Measurements from ENCODE around the gene RXFP4.

The RXFP4 gene

DNA sequence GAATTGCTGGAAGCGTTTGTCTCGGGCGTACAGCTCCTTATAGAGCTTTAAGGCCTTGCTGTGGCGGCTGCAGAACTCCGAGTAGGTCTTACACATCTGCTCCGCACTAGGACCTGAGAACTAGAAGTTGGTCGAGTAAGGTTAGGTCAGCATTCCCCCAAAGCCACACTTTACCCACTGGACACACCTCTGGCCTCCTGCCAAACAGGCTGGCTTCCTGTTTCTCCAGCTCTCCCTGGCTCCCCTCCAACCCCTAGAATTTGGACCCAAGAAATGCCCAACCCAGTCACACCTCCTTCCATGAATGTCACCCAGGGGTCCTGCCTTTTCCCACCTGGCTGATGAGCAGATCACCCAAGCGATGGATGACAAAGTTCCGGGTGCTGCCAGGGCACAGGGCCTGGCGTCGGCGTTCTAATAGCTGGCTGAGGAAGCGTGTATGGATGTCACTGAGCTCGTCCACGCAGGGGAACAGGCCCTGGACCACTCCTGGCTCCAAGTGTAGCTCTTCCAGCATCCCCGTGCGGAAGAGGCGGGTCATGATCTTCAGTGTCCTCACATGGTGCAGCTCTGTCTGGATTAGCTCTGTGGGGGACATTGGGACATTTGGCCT, 21.3 kb downstream of the RXFP4 start:
- Histone ChIP-seq H3K9me3 (ENCODE audit: control insufficient read depth, insufficient read depth, low read length) (no peaks in the 10 kb centered on the region), H3K27ac (ENCODE audit: low read depth, low read length) (no peak overlapping the region), H3K4me3 (ENCODE audit: low read depth, low read length) (no peak overlapping the region), H3K4me1 (ENCODE audit: control insufficient read depth, insufficient read depth, low read length) (peaks cover 6% of the 10 kb centered on the region; the same call in 1 of the 2 replicates), H3K9ac (ENCODE audit: low read depth, low read length) (no peak overlapping the region), H3K36me3 (ENCODE audit: control insufficient read depth, insufficient read depth, low read length) (peaks cover 90% of the 10 kb centered on the region), H3K27me3 (ENCODE audit: control insufficient read depth, insufficient read depth, low read length) (no peaks in the 10 kb centered on the region)

DNA sequence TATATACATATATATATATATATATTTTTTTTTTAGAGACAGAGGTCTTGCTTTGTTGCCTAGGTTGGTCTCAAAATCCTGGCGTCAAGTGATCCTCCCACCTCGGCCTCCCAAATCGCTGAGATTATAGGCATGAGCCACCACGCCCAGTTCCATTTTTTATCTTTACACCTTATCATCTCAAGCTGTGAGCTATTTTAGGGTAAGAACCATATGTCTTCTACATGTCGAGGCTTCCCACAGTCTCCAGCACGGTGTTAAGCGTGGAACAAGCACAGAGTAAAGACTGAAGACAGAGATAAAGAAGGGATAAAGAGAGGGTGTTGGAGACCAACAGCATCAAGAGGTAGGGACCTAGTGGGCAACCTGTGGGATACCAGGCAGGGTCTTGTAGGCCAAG, 22.8 kb downstream of the RXFP4 start:
- H3K4me1 ChIP-seq (ENCODE audit: control insufficient read depth, insufficient read depth, low read length) = peaks cover 20% of the 10 kb centered on the region
- no peak overlapping the region for H3K9ac ChIP-seq (ENCODE audit: low read depth, low read length)
- H3K36me3 ChIP-seq (ENCODE audit: control insufficient read depth, insufficient read depth, low read length) = peaks cover 89% of the 10 kb centered on the region
- H3K9me3 ChIP-seq (ENCODE audit: control insufficient read depth, insufficient read depth, low read length) = no peaks in the 10 kb centered on the region
- no peaks in the 10 kb centered on the region for H3K27me3 ChIP-seq (ENCODE audit: control insufficient read depth, insufficient read depth, low read length)
- no peak overlapping the region for H3K27ac ChIP-seq (ENCODE audit: low read depth, low read length)
- H3K4me3 ChIP-seq (ENCODE audit: low read depth, low read length) = no peak overlapping the region

DNA sequence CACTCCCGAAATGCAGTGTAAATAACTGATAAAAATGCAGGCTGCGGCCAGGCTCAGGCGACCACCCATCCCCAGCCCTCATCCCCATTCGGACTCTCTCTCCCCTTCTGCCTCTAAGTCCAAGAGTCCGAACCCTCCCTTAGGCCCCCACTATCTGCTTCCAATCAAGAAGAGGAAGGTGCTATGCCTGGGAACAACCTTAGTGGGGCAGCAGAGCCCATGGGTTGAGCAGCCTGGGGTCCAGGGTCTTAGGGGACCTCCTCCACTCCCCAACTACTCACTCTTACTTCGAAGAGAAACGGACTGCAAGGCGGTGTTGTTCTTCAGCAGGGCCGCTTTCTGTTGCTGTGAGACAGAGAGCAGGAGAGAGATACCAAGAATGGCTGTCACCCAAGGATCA, 24.7 kb downstream of the RXFP4 start:
- H3K4me3 ChIP-seq (ENCODE audit: low read depth, low read length) = no peak overlapping the region
- no peak overlapping the region for H3K27ac ChIP-seq (ENCODE audit: low read depth, low read length)
- H3K4me1 ChIP-seq (ENCODE audit: control insufficient read depth, insufficient read depth, low read length) = peaks cover 34% of the 10 kb centered on the region
- no peaks in the 10 kb centered on the region for H3K9me3 ChIP-seq (ENCODE audit: control insufficient read depth, insufficient read depth, low read length)
- no peak overlapping the region for H3K9ac ChIP-seq (ENCODE audit: low read depth, low read length)
- no peaks in the 10 kb centered on the region for H3K27me3 ChIP-seq (ENCODE audit: control insufficient read depth, insufficient read depth, low read length)
- H3K36me3 ChIP-seq (ENCODE audit: control insufficient read depth, insufficient read depth, low read length) = peaks cover 76% of the 10 kb centered on the region

DNA sequence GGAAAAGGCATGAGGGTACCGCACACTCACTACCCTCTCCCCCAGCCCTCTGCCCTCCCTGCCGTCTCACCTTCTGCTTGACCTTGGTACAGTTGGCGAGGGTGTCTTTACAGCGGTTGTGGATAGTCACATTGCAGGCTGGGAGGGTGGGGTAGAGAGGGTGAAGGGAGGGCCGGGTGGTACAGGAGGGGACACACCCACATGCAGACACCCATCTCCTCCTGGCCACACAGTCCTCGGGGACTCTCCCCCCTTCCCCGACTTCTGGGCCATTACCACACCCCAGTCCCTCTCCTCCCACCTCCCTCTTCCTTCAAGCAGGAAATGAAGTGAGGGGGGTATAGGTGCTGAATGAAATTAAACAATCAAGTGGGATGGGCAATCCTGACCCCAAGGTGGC, 25.3 kb downstream of the RXFP4 start:
- H3K4me1 ChIP-seq (ENCODE audit: control insufficient read depth, insufficient read depth, low read length) = peaks cover 34% of the 10 kb centered on the region
- peaks cover 71% of the 10 kb centered on the region for H3K36me3 ChIP-seq (ENCODE audit: control insufficient read depth, insufficient read depth, low read length)
- no peak overlapping the region for H3K4me3 ChIP-seq (ENCODE audit: low read depth, low read length)
- no peaks in the 10 kb centered on the region for H3K9me3 ChIP-seq (ENCODE audit: control insufficient read depth, insufficient read depth, low read length)
- no peaks in the 10 kb centered on the region for H3K27me3 ChIP-seq (ENCODE audit: control insufficient read depth, insufficient read depth, low read length)
- no peak overlapping the region for H3K27ac ChIP-seq (ENCODE audit: low read depth, low read length)
- H3K9ac ChIP-seq (ENCODE audit: low read depth, low read length) = no peak overlapping the region

DNA sequence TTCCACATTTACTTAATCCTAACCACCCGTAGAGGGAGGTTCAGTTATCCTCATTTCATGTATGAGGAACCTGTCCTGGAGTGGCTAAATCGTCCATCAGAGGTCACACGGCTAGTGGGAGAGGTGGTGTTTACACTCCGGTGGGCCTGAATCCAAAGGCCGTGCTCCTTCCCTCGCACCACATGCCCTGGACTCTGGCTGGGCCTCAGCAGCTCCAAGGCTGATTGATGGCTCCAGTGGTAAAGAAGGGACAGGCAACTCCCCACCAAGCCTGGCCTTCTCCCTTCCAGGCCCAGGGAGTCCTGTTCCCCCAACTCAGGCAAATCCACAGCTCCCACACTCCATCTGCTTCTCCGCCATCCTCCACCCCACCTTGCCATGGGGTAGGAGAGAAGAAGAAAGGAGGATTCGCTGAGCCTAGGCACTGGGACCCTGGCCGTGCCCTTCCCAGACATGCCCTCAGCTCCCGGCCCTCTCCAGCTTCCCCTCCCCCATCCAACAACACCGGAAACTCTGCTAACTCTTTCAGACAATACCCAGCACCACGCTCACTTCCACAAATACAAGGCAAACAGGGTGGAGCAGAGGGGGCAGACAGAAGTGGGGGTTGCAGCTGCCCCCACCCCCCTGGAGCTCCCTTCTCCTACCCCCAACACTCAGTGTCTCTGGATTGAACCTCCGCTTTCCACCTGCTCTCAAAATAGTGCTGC, 26.1 kb downstream of the RXFP4 start:
- Histone ChIP-seq H3K4me3 (ENCODE audit: low read depth, low read length) (no peak overlapping the region), H3K36me3 (ENCODE audit: control insufficient read depth, insufficient read depth, low read length) (peaks cover 63% of the 10 kb centered on the region), H3K9me3 (ENCODE audit: control insufficient read depth, insufficient read depth, low read length) (no peaks in the 10 kb centered on the region), H3K27ac (ENCODE audit: low read depth, low read length) (peak overlapping the region; percentile 4), H3K9ac (ENCODE audit: low read depth, low read length) (no peak overlapping the region), H3K4me1 (ENCODE audit: control insufficient read depth, insufficient read depth, low read length) (peaks cover 34% of the 10 kb centered on the region), H3K27me3 (ENCODE audit: control insufficient read depth, insufficient read depth, low read length) (no peaks in the 10 kb centered on the region)

DNA sequence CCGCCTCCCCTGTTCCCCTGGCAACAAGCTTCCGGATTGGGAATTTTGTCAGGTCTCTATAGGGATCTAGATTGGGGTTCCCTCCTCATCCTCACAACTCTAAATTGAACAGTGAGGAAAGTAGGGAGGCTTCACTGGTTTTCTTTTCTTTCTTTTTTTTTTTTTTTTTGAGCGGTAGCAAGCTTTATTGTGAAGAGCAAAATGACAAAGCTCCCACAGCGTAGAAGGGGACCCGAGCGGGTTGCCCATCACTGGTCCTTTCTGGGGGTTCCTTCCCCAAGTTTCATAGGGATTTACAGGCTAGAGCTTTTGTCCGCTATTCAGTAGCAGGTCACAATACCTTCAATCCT, 26.6 kb downstream of the RXFP4 start:
- H3K36me3 ChIP-seq (ENCODE audit: control insufficient read depth, insufficient read depth, low read length) = peaks cover 58% of the 10 kb centered on the region
- H3K9me3 ChIP-seq (ENCODE audit: control insufficient read depth, insufficient read depth, low read length) = no peaks in the 10 kb centered on the region
- no peak overlapping the region for H3K4me3 ChIP-seq (ENCODE audit: low read depth, low read length)
- no peaks in the 10 kb centered on the region for H3K27me3 ChIP-seq (ENCODE audit: control insufficient read depth, insufficient read depth, low read length)
- peaks cover 34% of the 10 kb centered on the region for H3K4me1 ChIP-seq (ENCODE audit: control insufficient read depth, insufficient read depth, low read length)
- no peak overlapping the region for H3K9ac ChIP-seq (ENCODE audit: low read depth, low read length)
- H3K27ac ChIP-seq (ENCODE audit: low read depth, low read length) = peak overlapping the region; percentile 51

DNA sequence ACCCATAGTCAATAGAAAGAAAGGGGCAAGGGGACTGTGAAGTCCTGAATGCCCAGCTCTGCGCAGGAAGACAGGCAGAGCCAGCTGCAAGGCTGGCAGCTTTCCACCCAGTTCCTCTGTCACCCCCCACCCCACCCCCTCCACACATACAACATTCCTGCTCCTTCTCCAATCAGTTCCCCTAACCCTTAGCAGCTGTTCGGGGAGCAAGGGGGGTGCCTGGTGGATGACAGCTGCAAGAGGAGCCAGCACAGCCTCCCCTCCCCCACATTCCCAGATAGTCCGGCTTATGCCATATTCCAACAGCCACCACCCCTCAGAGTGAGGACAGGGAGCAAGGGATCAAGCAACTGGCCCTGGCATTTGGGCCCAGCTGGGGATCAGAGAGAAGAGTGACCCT, 27.2 kb downstream of the RXFP4 start:
- Histone ChIP-seq H3K9ac (ENCODE audit: low read depth, low read length) (no peak overlapping the region), H3K4me3 (ENCODE audit: low read depth, low read length) (no peak overlapping the region), H3K27ac (ENCODE audit: low read depth, low read length) (no peak overlapping the region), H3K4me1 (ENCODE audit: control insufficient read depth, insufficient read depth, low read length) (peaks cover 34% of the 10 kb centered on the region), H3K36me3 (ENCODE audit: control insufficient read depth, insufficient read depth, low read length) (peaks cover 56% of the 10 kb centered on the region), H3K27me3 (ENCODE audit: control insufficient read depth, insufficient read depth, low read length) (no peaks in the 10 kb centered on the region), H3K9me3 (ENCODE audit: control insufficient read depth, insufficient read depth, low read length) (no peaks in the 10 kb centered on the region)

DNA sequence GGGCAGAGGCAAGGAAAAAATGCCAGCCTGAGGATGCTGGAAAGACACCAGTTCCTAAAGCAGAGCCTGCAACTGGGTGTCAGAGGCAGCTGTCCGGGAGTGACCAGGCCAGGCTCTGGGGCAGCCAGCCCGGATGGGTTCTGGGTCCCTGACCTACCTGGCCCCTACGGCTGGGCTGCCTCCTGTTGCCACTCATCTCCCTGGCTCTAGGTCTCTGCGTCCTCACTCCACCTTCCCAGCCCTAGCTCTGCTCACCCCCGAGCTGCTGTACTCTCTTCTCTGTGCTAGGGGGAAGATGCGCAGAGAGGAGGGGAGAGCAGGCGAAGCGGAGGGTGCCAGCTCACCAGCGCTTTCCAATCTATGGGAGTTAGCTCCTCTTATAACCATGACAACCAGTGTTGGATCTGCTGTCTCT, 27.9 kb downstream of the RXFP4 start:
- Histone ChIP-seq H3K4me3 (ENCODE audit: low read depth, low read length) (no peak overlapping the region), H3K36me3 (ENCODE audit: control insufficient read depth, insufficient read depth, low read length) (peaks cover 57% of the 10 kb centered on the region), H3K9ac (ENCODE audit: low read depth, low read length) (no peak overlapping the region), H3K27ac (ENCODE audit: low read depth, low read length) (no peak overlapping the region), H3K4me1 (ENCODE audit: control insufficient read depth, insufficient read depth, low read length) (peaks cover 38% of the 10 kb centered on the region), H3K27me3 (ENCODE audit: control insufficient read depth, insufficient read depth, low read length) (no peaks in the 10 kb centered on the region), H3K9me3 (ENCODE audit: control insufficient read depth, insufficient read depth, low read length) (no peaks in the 10 kb centered on the region)

DNA sequence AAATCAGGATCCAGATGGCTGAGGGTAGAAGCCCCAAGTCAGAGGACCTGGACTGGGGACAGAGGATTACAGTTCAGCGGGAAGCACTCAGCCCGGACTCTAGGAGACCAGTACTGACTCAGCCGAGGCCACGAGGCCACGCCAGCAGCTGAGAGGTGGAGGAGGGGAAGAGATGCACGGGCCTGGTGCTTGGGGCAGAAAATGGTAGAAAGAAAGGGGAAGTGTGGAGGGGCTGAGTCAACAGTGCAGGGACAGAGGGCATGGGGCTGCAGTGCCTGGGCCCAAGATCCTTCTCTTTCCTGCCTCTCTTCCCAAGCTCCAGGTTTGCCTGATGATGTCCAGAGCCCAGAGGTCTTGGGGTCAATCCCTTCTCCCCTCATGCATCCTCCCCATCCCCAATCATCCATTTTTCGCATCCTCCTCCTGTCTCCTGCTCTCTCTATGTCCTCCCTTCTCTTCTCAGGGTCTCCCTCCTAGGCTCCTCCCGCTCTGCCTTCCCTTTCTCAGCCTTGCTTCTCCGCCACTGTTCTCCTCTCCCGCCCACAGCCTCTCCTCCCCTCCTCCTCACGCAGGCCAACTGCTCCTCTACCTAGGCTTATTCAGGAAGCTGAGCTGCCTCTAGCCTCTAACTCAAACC, 29.2 kb downstream of the RXFP4 start:
- Histone ChIP-seq H3K27me3 (ENCODE audit: control insufficient read depth, insufficient read depth, low read length) (no peaks in the 10 kb centered on the region), H3K27ac (ENCODE audit: low read depth, low read length) (peak overlapping the region; percentile 44), H3K36me3 (ENCODE audit: control insufficient read depth, insufficient read depth, low read length) (peaks cover 44% of the 10 kb centered on the region), H3K9me3 (ENCODE audit: control insufficient read depth, insufficient read depth, low read length) (no peaks in the 10 kb centered on the region), H3K4me1 (ENCODE audit: control insufficient read depth, insufficient read depth, low read length) (peaks cover 51% of the 10 kb centered on the region), H3K9ac (ENCODE audit: low read depth, low read length) (no peak overlapping the region), H3K4me3 (ENCODE audit: low read depth, low read length) (no peak overlapping the region)

DNA sequence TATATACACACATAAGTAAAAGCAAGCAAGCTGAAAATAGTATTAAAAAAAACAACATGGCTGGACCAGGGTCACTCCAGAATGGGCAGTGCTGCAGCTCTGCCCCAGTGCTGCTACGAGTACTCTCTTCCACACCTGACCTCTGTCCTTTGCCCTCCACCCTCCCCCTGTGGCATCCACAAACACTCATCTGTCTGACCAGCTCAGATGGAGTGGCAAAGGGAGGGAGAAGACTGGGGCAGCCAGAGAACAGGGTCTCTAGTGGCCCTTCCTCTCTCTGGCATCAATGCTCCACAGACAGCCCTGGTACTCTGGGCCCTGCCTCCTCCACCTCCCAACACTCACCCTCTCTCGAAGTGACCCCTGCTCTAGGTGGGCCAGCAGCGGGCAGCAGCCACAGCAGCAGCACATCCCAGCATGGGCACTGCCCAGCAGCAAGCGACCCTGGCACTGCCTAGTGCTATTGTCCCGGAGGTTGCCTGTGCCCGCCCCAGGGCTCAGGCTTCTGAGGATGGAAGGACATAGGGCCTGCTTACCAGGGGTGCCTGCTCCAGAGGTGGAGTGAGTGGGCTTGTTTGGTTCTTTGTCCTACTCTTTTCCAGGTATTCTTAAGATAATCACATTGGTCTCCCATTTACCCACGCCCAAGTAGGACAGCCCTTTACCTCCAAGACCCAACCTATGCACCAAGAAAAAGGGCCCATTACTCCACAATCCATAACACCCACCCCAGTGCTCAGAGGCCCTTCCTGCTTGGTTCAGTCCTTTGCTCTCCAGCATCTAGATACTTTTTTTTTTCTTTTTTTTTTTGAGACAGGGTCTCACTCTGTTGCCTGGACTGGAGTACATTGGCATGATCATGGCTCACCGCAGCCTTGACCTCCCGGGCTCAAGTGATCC, 30.7 kb downstream of the RXFP4 start:
- no peaks in the 10 kb centered on the region for H3K9me3 ChIP-seq (ENCODE audit: control insufficient read depth, insufficient read depth, low read length)
- peaks cover 63% of the 10 kb centered on the region for H3K4me1 ChIP-seq (ENCODE audit: control insufficient read depth, insufficient read depth, low read length)
- H3K4me3 ChIP-seq (ENCODE audit: low read depth, low read length) = no peak overlapping the region
- no peak overlapping the region for H3K27ac ChIP-seq (ENCODE audit: low read depth, low read length)
- H3K36me3 ChIP-seq (ENCODE audit: control insufficient read depth, insufficient read depth, low read length) = peaks cover 29% of the 10 kb centered on the region
- no peaks in the 10 kb centered on the region for H3K27me3 ChIP-seq (ENCODE audit: control insufficient read depth, insufficient read depth, low read length)
- no peak overlapping the region for H3K9ac ChIP-seq (ENCODE audit: low read depth, low read length)
